CD4-positive, alpha-beta T cell treated with Interferon gamma for 1 hour (primary cell): ENCODE results near the gene SMARCD2.
"Not testable (repeated sequence)": the region's sequence is repeated elsewhere in the genome, so short reads cannot be mapped to it uniquely, and the experiment has no call there.

Experiments
- DNase-seq: peaks from one replicate; pipeline ENCODE4 v3.0.0-alpha.2; 2020

Gene SMARCD2

GRCh38 chr17:63796375-63796774, 46.1 kb downstream of the SMARCD2 start:
- DNase-seq: not testable (repeated sequence)

DNA sequence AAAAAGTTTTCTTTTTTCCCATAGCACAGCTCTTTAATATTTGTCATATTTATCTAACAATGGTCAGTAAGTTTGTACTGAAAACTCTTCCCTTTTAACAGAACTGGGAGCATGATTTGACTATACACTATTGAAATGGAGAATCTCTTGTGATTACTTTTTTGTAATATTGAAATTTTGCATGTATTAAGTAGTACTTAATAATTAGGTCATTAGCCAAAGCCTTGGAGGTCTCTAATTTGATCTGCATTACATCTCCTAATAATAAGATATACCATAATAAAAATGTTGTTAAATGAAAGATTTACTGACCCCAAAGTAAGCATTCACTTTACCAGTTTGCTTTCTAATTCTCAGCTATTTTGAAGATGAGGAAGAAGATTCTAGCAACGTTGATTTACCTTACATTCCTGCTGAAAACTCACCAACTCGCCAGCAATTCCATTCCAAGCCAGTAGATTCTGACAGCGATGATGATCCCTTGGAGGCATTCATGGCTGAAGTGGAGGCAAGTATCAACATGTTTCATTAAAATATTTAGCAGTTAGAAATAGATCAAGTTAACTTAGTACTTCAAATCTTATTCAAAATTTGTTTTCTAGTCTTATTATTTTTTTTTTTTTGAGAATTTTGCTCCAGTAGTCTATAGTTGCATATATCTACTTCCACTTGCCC, 50.3 kb downstream of the SMARCD2 start:
- DNase-seq: no peak

- no peak for DNase-seq
These were observed 52.4 kb downstream of the SMARCD2 start for GRCh38 chr17:63790057-63790456.

DNA sequence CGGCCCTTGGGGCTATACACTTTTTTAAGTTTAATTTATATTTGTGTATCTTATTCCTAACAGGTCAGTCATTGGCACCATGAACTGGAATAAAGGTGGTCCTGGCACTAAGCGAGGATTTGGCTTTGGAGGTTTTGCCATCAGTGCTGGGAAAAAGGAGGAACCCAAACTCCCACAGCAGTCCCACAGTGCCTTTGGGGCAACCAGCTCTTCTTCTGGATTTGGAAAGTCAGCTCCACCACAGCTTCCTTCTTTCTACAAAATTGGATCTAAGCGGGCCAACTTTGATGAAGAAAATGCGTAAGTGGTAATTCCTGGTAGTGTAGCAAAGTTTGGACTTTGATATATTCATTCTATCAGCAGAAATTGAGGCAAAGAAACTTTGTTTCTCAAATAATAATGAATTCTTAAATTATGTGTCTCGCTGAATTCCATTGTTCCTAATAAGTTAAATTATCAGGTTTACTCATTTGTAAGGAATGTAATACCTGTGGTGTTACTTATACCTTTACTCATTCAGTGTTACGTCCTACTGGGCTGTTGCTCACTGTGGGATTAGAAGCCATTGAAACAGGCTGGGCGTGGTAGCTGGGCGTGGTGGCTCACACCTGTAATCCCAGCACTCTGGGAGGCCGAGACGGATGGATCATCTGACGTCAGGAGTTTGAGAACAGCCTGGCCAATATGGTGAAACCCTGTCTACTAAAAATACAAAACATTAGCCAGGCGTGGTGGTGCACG, 55.3 kb downstream of the SMARCD2 start:
- no peak for DNase-seq

DNA sequence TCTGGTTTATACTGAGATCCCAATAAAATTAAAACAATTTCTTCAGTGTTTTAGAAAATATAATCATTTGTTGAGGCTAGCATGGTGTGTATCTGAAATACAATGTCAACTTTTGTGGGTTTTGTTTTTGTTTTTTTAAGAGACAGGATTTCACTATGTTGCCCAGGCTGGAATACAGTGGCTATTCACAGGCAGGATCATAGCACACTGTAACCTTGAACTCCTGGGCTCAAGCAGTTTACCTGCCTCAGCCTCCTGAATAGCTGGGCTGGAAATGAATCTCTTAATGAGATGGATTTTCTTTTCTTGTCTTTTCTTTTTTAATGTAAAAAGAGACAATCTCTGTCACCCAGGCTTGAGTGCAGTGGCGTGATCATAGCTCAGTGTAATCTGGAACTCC, 56.4 kb downstream of the SMARCD2 start:
- DNase-seq: no peak

DNA sequence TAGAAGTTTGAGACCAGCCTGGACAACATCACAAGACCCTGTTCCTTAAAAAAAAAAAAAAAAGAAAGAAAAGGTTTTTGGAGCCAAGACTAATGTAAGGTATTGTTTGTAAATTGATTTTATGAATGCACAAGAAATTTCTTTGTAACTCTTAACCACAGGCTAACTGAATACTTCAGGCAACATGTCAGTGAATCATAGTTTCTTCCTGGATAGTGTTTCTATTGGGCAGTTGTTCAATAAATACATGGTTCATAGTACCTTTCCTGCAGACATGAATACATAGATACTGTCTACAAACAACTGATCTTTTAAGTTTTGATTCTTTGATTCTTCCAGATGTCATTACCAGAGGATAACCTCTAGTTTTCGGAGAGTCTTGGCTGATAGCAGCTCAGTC, 56.9 kb downstream of the SMARCD2 start:
- no peak for DNase-seq

GRCh38 chr17:63783522-63783921, 59.0 kb downstream of the SMARCD2 start:
- no peak for DNase-seq
